H9 (cell line): ENCODE results near the gene RXRB. TPM values are rescaled to one million over a fixed set of nuclear protein-coding genes. Genes with fewer than 3 reads are reported as not detected.

Experiments used
- DNase-seq: peaks from one replicate; pipeline ENCODE4 v3.0.0-alpha.2; 2017
- H2AFZ ChIP-seq: one replicate; pipeline ENCODE4 v1.6.1; 2013; ENCODE audit warnings: mild to moderate bottlenecking, low read length, control low read depth, moderate library complexity
- H2AK5ac ChIP-seq: 2 replicates; pipeline ENCODE4 v1.6.1; 2013; ENCODE audit warnings: low read length, control low read depth, mixed read lengths; ENCODE audit not compliant: insufficient read length
- H2BK120ac ChIP-seq: one replicate; pipeline ENCODE4 v1.6.1; 2013; ENCODE audit warnings: low read depth, mild to moderate bottlenecking, low read length, control low read depth, inconsistent platforms; ENCODE audit not compliant: poor library complexity, severe bottlenecking
- H2BK12ac ChIP-seq: 2 replicates; pipeline ENCODE4 v1.6.1; 2013; ENCODE audit warnings: low read length, control low read depth, mixed read lengths, low read depth; ENCODE audit not compliant: insufficient read length
- H2BK15ac ChIP-seq: 2 replicates; pipeline ENCODE4 v1.6.1; 2013; ENCODE audit warnings: low read depth, low read length, control low read depth
- H2BK20ac ChIP-seq: one replicate; pipeline ENCODE4 v1.6.1; 2013; ENCODE audit warnings: low read depth, mild to moderate bottlenecking, low read length, control low read depth, inconsistent platforms; ENCODE audit not compliant: poor library complexity, severe bottlenecking
- H2BK5ac ChIP-seq: 2 replicates; pipeline ENCODE4 v1.6.1; 2013; ENCODE audit warnings: low read length, control low read depth, mixed read lengths; ENCODE audit not compliant: insufficient read length
- H3K14ac ChIP-seq: 2 replicates; pipeline ENCODE4 v1.6.1; 2013; ENCODE audit warnings: low read length, control low read depth; ENCODE audit not compliant: insufficient read depth
- H3K18ac ChIP-seq: 2 replicates; pipeline ENCODE4 v1.6.1; 2013; ENCODE audit warnings: low read depth, mild to moderate bottlenecking, mixed read lengths, low read length, control low read depth; ENCODE audit not compliant: insufficient read length
- H3K23ac ChIP-seq: 2 replicates; pipeline ENCODE4 v1.6.1; 2013; ENCODE audit warnings: low read length, control low read depth, mixed read lengths, low read depth; ENCODE audit not compliant: insufficient read length
- H3K23me2 ChIP-seq: 2 replicates; pipeline ENCODE4 v1.6.1; 2013; ENCODE audit warnings: low read depth, mild to moderate bottlenecking, mixed read lengths, low read length, control low read depth; ENCODE audit not compliant: insufficient read length, poor library complexity, severe bottlenecking
- H3K27ac ChIP-seq: 2 replicates; pipeline ENCODE4 v1.5.1; 2013; ENCODE audit warnings: low read length, control low read depth, mixed read lengths, low read depth; ENCODE audit not compliant: insufficient read length
- H3K27me3 ChIP-seq: 2 replicates; pipeline ENCODE4 v1.6.1; 2013; ENCODE audit warnings: low read length, control low read depth, inconsistent platforms; ENCODE audit not compliant: insufficient read depth
- H3K4ac ChIP-seq: 2 replicates; pipeline ENCODE4 v1.6.1; 2013; ENCODE audit warnings: low read depth, mild to moderate bottlenecking, control low read depth, inconsistent platforms, low read length, moderate library complexity
- H3K4me1 ChIP-seq: 2 replicates; pipeline ENCODE4 v1.6.1; 2013; ENCODE audit warnings: low read length, control low read depth, inconsistent platforms; ENCODE audit not compliant: insufficient read depth
- H3K4me2 ChIP-seq: 2 replicates; pipeline ENCODE4 v1.6.1; 2013; ENCODE audit warnings: low read length, control low read depth, mixed read lengths; ENCODE audit not compliant: insufficient read length, insufficient read depth
- H3K56ac ChIP-seq: 2 replicates; pipeline ENCODE4 v1.6.1; 2013; ENCODE audit warnings: low read depth, mild to moderate bottlenecking, mixed read lengths, low read length, control low read depth; ENCODE audit not compliant: insufficient read length
- H3K79me1 ChIP-seq: 2 replicates; pipeline ENCODE4 v1.6.1; 2013; ENCODE audit warnings: low read depth, mild to moderate bottlenecking, moderate library complexity, low read length, control low read depth, inconsistent platforms; ENCODE audit not compliant: insufficient read depth, poor library complexity, severe bottlenecking
- H3K79me2 ChIP-seq: 2 replicates; pipeline ENCODE4 v1.6.1; 2013; ENCODE audit warnings: low read length, control low read depth, inconsistent platforms; ENCODE audit not compliant: insufficient read depth
- H3K9ac ChIP-seq: 2 replicates; pipeline ENCODE4 v1.6.1; 2013; ENCODE audit warnings: low read length, control low read depth, mixed read lengths; ENCODE audit not compliant: insufficient read length; ENCODE audit errors: extremely low read depth
- H3K9me3 ChIP-seq: one replicate; pipeline ENCODE4 v1.6.1; 2013; ENCODE audit warnings: low read depth, low read length, inconsistent platforms; ENCODE audit not compliant: control insufficient read depth
- H3T11ph ChIP-seq: one replicate; pipeline ENCODE4 v1.6.1; 2013; ENCODE audit warnings: mild to moderate bottlenecking, low read length, control low read depth, inconsistent platforms
- H4K20me1 ChIP-seq: one replicate; pipeline ENCODE4 v1.6.1; 2013; ENCODE audit not compliant: control insufficient read depth, insufficient read length, insufficient read depth
- H4K5ac ChIP-seq: 2 replicates; pipeline ENCODE4 v1.6.1; 2013; ENCODE audit warnings: low read depth, mild to moderate bottlenecking, mixed read lengths, low read length, control low read depth; ENCODE audit not compliant: insufficient read length
- H4K8ac ChIP-seq: replicated peaks from 2 replicates; pipeline ENCODE4 v1.6.1; 2013; ENCODE audit warnings: low read length, control low read depth, mixed read lengths, low read depth; ENCODE audit not compliant: insufficient read length
- H4K91ac ChIP-seq: 2 replicates; pipeline ENCODE4 v1.6.1; 2013; ENCODE audit warnings: low read depth, mild to moderate bottlenecking, moderate library complexity, mixed read lengths, low read length, control low read depth; ENCODE audit not compliant: insufficient read length
- H3K27ac Mint-ChIP-seq, 3 experiments: 2 replicates in 2 of 3; 3 replicates in 1 of 3; pipeline ENCODE4 v1.8.0; 2020 to 2021; ENCODE audit warnings: mixed read lengths in 3 of 3, mild to moderate bottlenecking in 1 of 3, moderate library complexity in 1 of 3
- H3K27me3 Mint-ChIP-seq: 2 replicates; pipeline ENCODE4 v1.8.0; 2021; ENCODE audit warnings: low read depth, mild to moderate bottlenecking, moderate library complexity, mixed read lengths
- H3K36me3 Mint-ChIP-seq, 3 experiments: 2 replicates in 2 of 3; 3 replicates in 1 of 3; pipeline ENCODE4 v1.8.0; 2020 to 2021; ENCODE audit warnings: low read depth in 3 of 3, mixed read lengths in 3 of 3; ENCODE audit not compliant: insufficient read depth in 1 of 3
- H3K4me1 Mint-ChIP-seq, 2 experiments: 2 replicates each; pipeline ENCODE4 v1.8.0; 2020; ENCODE audit warnings: mixed read lengths in 2 of 2
- H3K4me3 Mint-ChIP-seq, 2 experiments: 2 replicates in 1 of 2; 3 replicates in 1 of 2; pipeline ENCODE4 v1.8.0; 2020 to 2021; ENCODE audit warnings: mild to moderate bottlenecking in 2 of 2, mixed read lengths in 2 of 2, moderate library complexity in 1 of 2
- H3K9me3 Mint-ChIP-seq, 2 experiments: 2 replicates in 1 of 2; 3 replicates in 1 of 2; pipeline ENCODE4 v1.8.0; 2020; ENCODE audit warnings: mild to moderate bottlenecking in 2 of 2, mixed read lengths in 2 of 2, moderate library complexity in 1 of 2
- WGBS: extraction: QIAGEN DNeasy Blood & Tissue Kit; methylation state at CpG from one replicate; pipeline ENCODE4 v1.1.7; 2013; ENCODE audit warnings: missing lambda C conversion rate, low lambda C conversion rate, mixed read lengths; ENCODE audit not compliant: insufficient read length; ENCODE audit errors: extremely low coverage; 5-methylcytosine and 5-hydroxymethylcytosine counted together
- long read RNA-seq: library from polyadenylated mRNA; unstranded; transcript quantifications from one replicate; pipeline ENCODE4 v2.0.0, GENCODE V29; 2020
- total RNA-seq: library from RNA; stranded (reverse); gene quantifications from 2 replicates; pipeline ENCODE4 v1.2.1, GENCODE V29; 2021
- TF ChIP-seq, protein P1 (sequence below): fragments of 200-600 bp; sonication (generic); conservative IDR thresholded peaks from 3 replicates; pipeline ENCODE4 v1.8.0; 2021; ENCODE audit warnings: antibody characterized with exemption, mild to moderate bottlenecking

The RXRB gene
- total RNA-seq, result 14.8 and 16.8 TPM in 2 replicates
- long read RNA-seq, partial matches to known transcripts, result 3 of 11 reads
- long read RNA-seq, other reads (novel, unspliced or antisense), result 2 of 11 reads

DNA sequence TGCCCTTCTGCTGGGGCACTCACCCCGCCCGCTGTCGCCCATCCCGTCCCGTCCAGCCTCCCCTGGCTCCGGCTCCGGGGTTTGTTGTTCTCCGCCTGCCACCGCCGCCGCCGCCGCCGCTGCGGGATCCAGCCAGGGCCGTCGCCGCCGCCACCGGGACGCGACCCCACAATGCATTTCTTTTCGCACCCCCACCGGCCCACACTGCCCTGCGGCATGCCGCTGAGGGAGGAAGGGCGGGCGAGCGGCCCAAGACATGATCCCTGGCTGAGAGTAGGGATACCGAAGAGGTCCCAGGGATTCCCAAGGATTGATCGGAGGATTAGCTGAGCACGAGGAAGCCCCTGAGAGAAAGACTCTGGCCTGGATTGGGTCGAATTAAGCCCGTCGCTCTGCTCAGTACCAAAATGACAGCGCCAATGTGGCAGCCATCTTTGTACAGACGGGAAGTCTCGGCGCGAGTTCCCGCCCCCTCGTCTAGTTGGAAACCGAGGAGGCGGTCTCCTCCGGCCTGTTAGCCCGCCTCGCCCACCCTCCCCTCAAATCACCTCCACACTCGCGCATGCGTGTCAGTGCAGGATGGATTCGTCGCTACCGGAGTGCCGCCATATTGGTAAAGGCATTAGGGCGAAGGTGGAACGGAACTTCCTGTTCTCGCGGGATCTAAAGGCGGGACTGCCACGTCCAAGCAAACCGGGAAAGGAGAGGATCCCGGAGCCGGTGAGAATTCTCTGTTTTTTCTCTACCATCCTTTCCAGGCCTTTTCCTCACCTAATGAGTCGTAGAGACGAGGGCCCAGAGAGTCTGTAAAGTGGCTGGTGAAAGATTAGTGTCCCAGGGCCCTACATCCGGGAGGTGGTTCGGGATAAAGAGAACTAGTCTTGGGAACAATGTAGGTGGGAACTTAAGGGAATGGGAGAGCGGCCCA, at the start of gene RXRB, which contains the start of gene SLC39A7:
Gene RXRB, minus strand, starts transcription at position 447 of the 928 bp plus-strand sequence. Its CDS starts 189 bp downstream, at position 258.
Gene SLC39A7, plus strand, starts transcription at position 649 of the 928 bp plus-strand sequence. CDS start 379 bp downstream, outside the sequence.
- H2AK5ac ChIP-seq, result no peak within 1 kb of the TSS
- H3K4me1 ChIP-seq, result peaks cover 12% of the 10 kb centered on the region; the same call in 1 of the 2 replicates
- H3K9me3 ChIP-seq, result no peaks in the 10 kb centered on the region
- H3K79me1 ChIP-seq, result no peaks in the 10 kb centered on the region
- H3K27me3 ChIP-seq, result peaks cover 3% of the 10 kb centered on the region; the same call in 1 of the 2 replicates
- H3T11ph ChIP-seq, result no peak within 1 kb of the TSS
- H3K27ac ChIP-seq, result peak within 1 kb of the TSS; percentile 57
- no peak within 1 kb of the TSS for H3K4ac ChIP-seq
- H3K23me2 ChIP-seq, result peaks cover 17% of the 10 kb centered on the region
- no peak within 1 kb of the TSS for H3K23ac ChIP-seq
- H2AFZ ChIP-seq, result no peak within 1 kb of the TSS
- H3K79me2 ChIP-seq, result peaks cover 4% of the 10 kb centered on the region; the same call in 1 of the 2 replicates
- H2BK120ac ChIP-seq, result no peak within 1 kb of the TSS
- H4K5ac ChIP-seq, result no peak within 1 kb of the TSS
- no peak within 1 kb of the TSS for H2BK12ac ChIP-seq
- H3K56ac ChIP-seq, result no peak within 1 kb of the TSS
- peak within 1 kb of the TSS; percentile 86 for H3K4me2 ChIP-seq
- Mint-ChIP-seq H3K27ac (peak within 1 kb of the TSS; percentile 99), H3K4me3 (peak within 1 kb of the TSS; percentile 96 to 99), H3K9me3 (no peaks in the 10 kb centered on the region; a peak in 1 of 5 replicates), H3K36me3 (peaks cover 34 to 49% (median 38%) of the 10 kb centered on the region in 3 experiments), H3K27me3 (peaks cover 6% of the 10 kb centered on the region), H3K4me1 (peaks cover 40 to 50% of the 10 kb centered on the region in 2 experiments)
- peak within 1 kb of the TSS; percentile 76 for H3K18ac ChIP-seq
- no peak within 1 kb of the TSS for H4K91ac ChIP-seq
- H4K8ac ChIP-seq, result no peak within 1 kb of the TSS
- DNase-seq, result peak; percentile 98
- peak within 1 kb of the TSS; percentile 88 for H3K9ac ChIP-seq
- no peak within 1 kb of the TSS for H2BK20ac ChIP-seq
- no peaks in the 10 kb centered on the region for H4K20me1 ChIP-seq
- H2BK15ac ChIP-seq, result no peak within 1 kb of the TSS
- WGBS, result no CpG with 5 or more reads among the region's 68 CpGs
- peak within 1 kb of the TSS; percentile 87 for H3K14ac ChIP-seq
- H2BK5ac ChIP-seq, result no peak within 1 kb of the TSS
- TF ChIP-seq, protein P1, sequence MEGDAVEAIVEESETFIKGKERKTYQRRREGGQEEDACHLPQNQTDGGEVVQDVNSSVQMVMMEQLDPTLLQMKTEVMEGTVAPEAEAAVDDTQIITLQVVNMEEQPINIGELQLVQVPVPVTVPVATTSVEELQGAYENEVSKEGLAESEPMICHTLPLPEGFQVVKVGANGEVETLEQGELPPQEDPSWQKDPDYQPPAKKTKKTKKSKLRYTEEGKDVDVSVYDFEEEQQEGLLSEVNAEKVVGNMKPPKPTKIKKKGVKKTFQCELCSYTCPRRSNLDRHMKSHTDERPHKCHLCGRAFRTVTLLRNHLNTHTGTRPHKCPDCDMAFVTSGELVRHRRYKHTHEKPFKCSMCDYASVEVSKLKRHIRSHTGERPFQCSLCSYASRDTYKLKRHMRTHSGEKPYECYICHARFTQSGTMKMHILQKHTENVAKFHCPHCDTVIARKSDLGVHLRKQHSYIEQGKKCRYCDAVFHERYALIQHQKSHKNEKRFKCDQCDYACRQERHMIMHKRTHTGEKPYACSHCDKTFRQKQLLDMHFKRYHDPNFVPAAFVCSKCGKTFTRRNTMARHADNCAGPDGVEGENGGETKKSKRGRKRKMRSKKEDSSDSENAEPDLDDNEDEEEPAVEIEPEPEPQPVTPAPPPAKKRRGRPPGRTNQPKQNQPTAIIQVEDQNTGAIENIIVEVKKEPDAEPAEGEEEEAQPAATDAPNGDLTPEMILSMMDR, result no peak
